Dendritic cell treated with granulocyte-macrophage colony-stimulating factor and Interleukin-4, amounts not matched to agents 40 ng/mL and 50 ng/mL, for 4 days (primary cell): Measurements from ENCODE around the gene RS1.

Source experiments
- H3K27ac Mint-ChIP-seq: one replicate; pipeline ENCODE4 v1.8.0; 2022; ENCODE audit warnings: mild to moderate bottlenecking, mixed read lengths
- H3K27me3 Mint-ChIP-seq: one replicate; pipeline ENCODE4 v1.8.0; 2022; ENCODE audit warnings: mild to moderate bottlenecking, mixed read lengths
- H3K36me3 Mint-ChIP-seq: one replicate; pipeline ENCODE4 v1.8.0; 2022; ENCODE audit warnings: low read depth, mixed read lengths
- H3K4me1 Mint-ChIP-seq: one replicate; pipeline ENCODE4 v1.8.0; 2022; ENCODE audit warnings: low read depth, mixed read lengths
- H3K4me3 Mint-ChIP-seq: one replicate; pipeline ENCODE4 v1.8.0; 2022; ENCODE audit warnings: mild to moderate bottlenecking, moderate library complexity, mixed read lengths
- H3K9me3 Mint-ChIP-seq: one replicate; pipeline ENCODE4 v1.8.0; 2022; ENCODE audit warnings: mixed read lengths
- intact Hi-C: fragments of 100-400 bp; cut with micrococcal nuclease; formaldehyde crosslinking; loops from one replicate; pipeline ENCODE4 v1.15.0; 2022

The RS1 gene

DNA sequence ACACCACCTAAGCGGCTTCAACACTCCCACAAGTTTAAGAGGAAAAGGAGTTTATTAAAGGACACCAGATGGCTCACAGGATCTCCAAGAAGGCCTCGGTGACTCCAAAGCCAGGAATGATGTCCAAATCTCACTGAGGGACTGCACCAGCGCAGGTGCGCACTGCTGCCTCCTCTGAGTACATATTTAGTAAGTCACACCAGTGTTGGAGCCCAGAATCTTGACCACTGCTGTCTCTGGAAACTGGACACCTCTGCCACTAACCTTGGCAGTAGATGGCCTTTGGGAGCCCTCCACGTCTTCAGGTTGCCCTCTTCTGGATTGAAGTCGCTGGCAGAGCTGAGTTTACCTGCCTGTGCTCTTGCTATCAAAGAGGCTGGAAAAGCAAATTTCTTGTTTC lies 10.1 kb upstream of the RS1 start:
- H3K9me3 Mint-ChIP-seq: no peaks in the 10 kb centered on the region
- intact Hi-C loops: no loop called here
- H3K27ac Mint-ChIP-seq: no peak overlapping the region
- H3K4me1 Mint-ChIP-seq: peaks cover 30% of the 10 kb centered on the region
- no peak overlapping the region for H3K4me3 Mint-ChIP-seq
- peaks cover 3% of the 10 kb centered on the region for H3K27me3 Mint-ChIP-seq
- H3K36me3 Mint-ChIP-seq: no peaks in the 10 kb centered on the region

- H3K36me3 Mint-ChIP-seq: no peaks in the 10 kb centered on the region
- H3K4me3 Mint-ChIP-seq: no peak overlapping the region
- peaks cover 3% of the 10 kb centered on the region for H3K27me3 Mint-ChIP-seq
- intact Hi-C loops: no loop called here
- H3K4me1 Mint-ChIP-seq: peaks cover 25% of the 10 kb centered on the region
- H3K9me3 Mint-ChIP-seq: no peaks in the 10 kb centered on the region
- peak overlapping the region; percentile 34 for H3K27ac Mint-ChIP-seq
Measured at GRCh38 chrX:18677161-18677869, 5.4 kb upstream of the RS1 start.

DNA sequence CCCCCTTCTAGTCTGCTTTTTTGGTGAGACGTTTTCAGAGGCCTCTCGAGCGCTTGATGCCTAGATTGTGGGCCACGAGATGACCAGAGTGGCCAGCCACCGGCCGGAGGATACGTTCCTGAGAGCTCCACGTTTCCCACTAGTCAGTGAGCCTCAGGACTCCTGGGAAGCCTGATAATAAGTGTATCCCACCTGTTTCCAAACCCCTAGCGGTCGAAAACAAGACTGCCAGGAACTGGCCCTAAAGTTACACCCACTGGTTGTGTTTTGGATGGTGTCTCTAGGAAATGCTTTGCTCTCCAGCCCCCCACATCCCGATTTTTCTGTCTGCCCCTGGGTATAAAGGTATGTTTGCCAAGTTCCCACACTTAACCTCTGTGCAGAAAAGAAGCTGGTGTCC lies 4.6 kb upstream of the RS1 start:
- no peaks in the 10 kb centered on the region for H3K36me3 Mint-ChIP-seq
- intact Hi-C loops: no loop called here
- peaks cover 25% of the 10 kb centered on the region for H3K4me1 Mint-ChIP-seq
- H3K4me3 Mint-ChIP-seq: no peak overlapping the region
- H3K27ac Mint-ChIP-seq: no peak overlapping the region
- peaks cover 3% of the 10 kb centered on the region for H3K27me3 Mint-ChIP-seq
- H3K9me3 Mint-ChIP-seq: no peaks in the 10 kb centered on the region

DNA sequence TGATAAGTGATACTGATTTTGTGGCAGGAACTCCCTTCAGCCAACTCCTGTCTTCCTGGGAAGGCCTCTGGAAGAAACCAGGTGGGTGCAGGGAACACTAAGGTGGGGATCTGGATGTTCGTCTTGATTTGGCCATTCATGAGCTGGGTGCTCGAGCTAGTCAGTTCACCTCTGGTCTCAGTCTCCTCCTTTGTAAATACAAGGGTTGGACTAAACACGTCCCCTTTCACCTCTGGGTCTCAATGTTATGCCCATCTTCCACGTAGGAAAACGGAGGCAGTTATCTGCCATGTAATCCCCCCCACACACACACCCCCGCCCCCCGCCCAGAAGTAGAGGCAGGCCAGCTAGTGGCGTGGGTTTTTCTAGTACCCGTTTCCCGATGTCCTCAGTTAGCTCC lies 4.1 kb upstream of the RS1 start:
- Mint-ChIP-seq H3K27me3 (peaks cover 3% of the 10 kb centered on the region), H3K4me1 (peaks cover 25% of the 10 kb centered on the region), H3K27ac (no peak overlapping the region), H3K9me3 (no peaks in the 10 kb centered on the region), H3K4me3 (peak overlapping the region; percentile 23), H3K36me3 (no peaks in the 10 kb centered on the region)
- intact Hi-C loops: no loop called here

DNA sequence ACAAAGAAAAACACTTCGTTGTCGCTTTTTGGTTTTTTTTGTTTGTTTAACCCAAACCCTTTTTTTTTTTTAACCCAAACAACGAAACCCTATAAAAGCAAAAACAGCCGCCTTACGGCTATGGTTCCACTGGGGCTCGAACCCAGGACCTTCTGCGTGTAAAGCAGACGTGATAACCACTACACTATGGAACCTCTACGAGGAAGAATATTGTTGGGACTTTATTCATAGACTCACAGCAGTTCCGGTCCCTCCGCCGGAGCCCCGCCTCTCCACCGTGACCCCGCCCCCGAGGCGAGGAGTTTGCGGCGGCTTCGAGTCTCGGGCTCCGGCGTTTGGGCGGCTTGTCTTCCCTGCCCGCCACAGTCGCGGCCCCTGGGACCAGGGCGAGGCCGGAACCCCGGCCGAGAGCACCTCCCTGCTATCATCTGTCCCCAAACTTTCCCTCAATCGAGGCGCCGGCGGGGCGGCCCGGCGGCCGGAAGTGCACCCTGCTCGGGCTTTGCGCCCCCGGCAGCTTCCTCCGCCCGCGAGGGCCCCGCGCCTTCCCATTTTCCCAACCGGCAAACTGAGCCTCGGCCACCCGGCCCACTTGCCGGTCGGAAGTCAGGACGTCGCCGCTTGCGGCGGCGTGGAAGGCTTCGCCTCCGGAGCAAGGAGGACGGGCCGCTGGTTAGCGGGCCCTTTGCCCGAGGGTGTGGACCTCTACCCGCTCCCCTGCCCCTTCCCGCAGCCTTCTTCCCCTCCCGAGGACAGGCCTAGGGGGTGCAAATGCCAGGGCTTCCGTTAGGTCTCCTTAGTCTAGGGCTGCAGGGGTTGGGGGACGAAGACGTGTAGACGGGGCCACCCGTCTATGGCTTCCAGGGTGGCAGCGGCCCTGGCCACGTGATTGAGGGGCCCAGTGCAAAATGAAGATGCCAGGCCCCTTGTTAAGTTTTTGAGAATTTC lies 3.2 kb upstream of the RS1 start:
- Mint-ChIP-seq H3K9me3 (no peaks in the 10 kb centered on the region), H3K36me3 (no peaks in the 10 kb centered on the region), H3K4me3 (peak overlapping the region; percentile 74), H3K4me1 (peaks cover 25% of the 10 kb centered on the region), H3K27ac (peak overlapping the region; percentile 81), H3K27me3 (peaks cover 3% of the 10 kb centered on the region)
- intact Hi-C loops: no loop called here

DNA sequence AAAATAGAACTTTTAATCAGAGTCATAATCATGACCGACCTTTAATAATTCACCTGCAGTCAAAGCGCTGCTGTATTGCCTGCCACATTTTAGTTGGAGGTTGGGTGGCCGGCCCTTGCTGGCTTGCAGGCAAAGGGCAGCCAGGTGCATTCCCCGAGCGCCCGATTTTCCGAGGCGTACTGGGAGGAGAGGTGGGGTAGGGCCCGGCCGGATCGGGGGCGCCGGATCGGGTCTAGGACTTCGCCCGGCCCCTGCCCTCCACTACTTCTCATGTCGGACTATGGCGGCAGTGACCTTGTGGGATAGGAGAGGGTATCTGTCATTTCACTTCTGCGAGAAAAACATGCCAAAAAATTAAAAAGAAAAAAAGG lies 2.5 kb upstream of the RS1 start:
- peak overlapping the region; percentile 81 for H3K27ac Mint-ChIP-seq
- intact Hi-C loops: no loop called here

DNA sequence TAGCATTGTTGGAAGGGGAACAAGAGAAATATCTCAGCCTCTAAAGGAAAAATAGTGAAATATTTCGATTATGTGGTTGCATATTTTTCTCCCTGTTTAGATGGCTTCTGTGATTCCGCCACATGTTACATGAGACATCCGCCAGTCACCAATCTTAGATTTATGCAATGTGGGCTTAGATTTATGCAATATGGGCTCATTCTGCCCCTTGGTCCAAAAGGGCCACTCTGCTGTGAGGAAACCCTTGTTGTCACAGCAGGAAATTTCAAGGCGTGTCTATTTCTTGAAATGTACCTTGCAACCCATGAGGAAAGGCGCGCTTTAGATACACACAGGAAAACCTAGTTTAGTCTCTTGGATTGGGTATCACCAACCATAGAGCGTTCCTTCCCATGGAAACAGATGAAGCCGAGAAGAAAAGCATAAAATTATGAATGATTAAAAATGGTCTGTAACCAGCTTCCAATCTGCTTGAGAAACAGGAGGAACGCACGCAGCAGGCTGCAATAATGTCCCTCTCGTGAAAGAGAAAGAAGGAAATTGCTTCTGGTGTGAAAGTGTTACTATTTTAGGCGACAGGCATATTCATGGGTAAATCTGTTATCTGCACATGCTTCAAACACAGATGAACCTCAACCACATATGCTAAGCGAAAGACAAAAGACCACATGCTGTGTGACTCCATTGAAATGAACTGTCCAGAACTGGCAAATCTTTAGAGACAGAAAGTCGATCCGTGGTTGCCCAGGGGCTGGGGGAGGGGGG lies 3.7 kb downstream of the RS1 start:
- H3K9me3 Mint-ChIP-seq: no peaks in the 10 kb centered on the region
- no peak overlapping the region for H3K4me3 Mint-ChIP-seq
- no peaks in the 10 kb centered on the region for H3K27me3 Mint-ChIP-seq
- H3K4me1 Mint-ChIP-seq: peaks cover 25% of the 10 kb centered on the region
- no peaks in the 10 kb centered on the region for H3K36me3 Mint-ChIP-seq
- H3K27ac Mint-ChIP-seq: peak overlapping the region; percentile 61
- intact Hi-C loops: no loop called here

More for the DNA sequence above, 2.5 kb upstream of the RS1 start:
- Mint-ChIP-seq H3K4me1 (peaks cover 25% of the 10 kb centered on the region), H3K36me3 (no peaks in the 10 kb centered on the region), H3K4me3 (peak overlapping the region; percentile 74), H3K9me3 (no peaks in the 10 kb centered on the region), H3K27me3 (peaks cover 3% of the 10 kb centered on the region)

DNA sequence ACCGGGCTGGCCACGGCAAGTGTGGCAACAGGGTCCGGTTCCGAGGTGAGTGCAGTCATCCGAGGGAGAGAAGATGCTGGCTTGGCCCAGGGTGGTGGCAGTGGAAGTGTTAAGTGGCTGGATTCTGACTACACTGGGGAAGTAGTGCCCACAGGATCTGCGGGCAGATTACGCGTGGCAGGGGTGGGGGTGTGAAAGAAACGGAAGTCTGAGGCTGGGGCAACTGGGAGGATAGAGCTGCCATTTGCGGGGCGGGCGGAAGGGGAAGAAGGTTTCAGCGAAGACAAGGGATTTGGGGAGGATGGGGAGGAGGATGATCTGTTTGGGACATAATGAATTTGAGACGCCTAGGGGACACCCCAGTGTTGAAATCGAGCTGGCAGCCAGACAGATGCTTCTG lies 5.3 kb downstream of the RS1 start:
- intact Hi-C loops: no loop called here
- Mint-ChIP-seq H3K27ac (peak overlapping the region; percentile 61), H3K4me1 (peaks cover 25% of the 10 kb centered on the region), H3K36me3 (no peaks in the 10 kb centered on the region), H3K27me3 (no peaks in the 10 kb centered on the region), H3K9me3 (no peaks in the 10 kb centered on the region), H3K4me3 (peak overlapping the region; percentile 7)

GRCh38 chrX:18664947-18665346 lies 7.0 kb downstream of the RS1 start:
- H3K27ac Mint-ChIP-seq: no peak overlapping the region
- no peaks in the 10 kb centered on the region for H3K36me3 Mint-ChIP-seq
- intact Hi-C loops: no loop called here
- no peaks in the 10 kb centered on the region for H3K9me3 Mint-ChIP-seq
- peaks cover 25% of the 10 kb centered on the region for H3K4me1 Mint-ChIP-seq
- H3K4me3 Mint-ChIP-seq: no peak overlapping the region
- no peaks in the 10 kb centered on the region for H3K27me3 Mint-ChIP-seq

DNA sequence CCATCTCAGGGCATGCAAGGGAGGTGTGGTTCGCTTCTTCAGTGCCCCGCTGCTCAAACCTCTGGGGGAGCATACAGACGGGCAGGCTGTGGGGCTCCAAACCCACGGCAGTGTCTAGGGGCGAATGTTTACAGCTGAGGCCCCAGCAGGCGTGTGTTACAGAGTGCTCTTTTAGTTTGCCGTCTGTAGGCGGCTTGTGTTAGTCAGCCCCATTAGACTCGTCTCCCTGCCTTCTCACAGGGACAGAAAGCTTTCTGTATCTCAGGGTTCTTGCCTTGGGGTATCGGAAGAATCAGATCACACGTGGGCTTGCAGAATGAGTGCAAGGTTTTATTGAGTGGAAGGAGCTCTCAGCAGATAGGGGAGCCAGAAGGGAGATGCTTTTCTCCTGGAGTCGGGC lies 10.6 kb downstream of the RS1 start:
- intact Hi-C loops: no loop called here
- Mint-ChIP-seq H3K4me1 (peaks cover 3% of the 10 kb centered on the region), H3K27me3 (no peaks in the 10 kb centered on the region), H3K36me3 (no peaks in the 10 kb centered on the region), H3K9me3 (no peaks in the 10 kb centered on the region), H3K4me3 (no peak overlapping the region), H3K27ac (no peak overlapping the region)

GRCh38 chrX:18654875-18655836 lies 16.8 kb downstream of the RS1 start:
- no peaks in the 10 kb centered on the region for H3K36me3 Mint-ChIP-seq
- no peaks in the 10 kb centered on the region for H3K27me3 Mint-ChIP-seq
- H3K27ac Mint-ChIP-seq: no peak overlapping the region
- intact Hi-C loops: no loop called here
- H3K4me3 Mint-ChIP-seq: no peak overlapping the region
- H3K4me1 Mint-ChIP-seq: peaks cover 9% of the 10 kb centered on the region
- no peaks in the 10 kb centered on the region for H3K9me3 Mint-ChIP-seq

DNA sequence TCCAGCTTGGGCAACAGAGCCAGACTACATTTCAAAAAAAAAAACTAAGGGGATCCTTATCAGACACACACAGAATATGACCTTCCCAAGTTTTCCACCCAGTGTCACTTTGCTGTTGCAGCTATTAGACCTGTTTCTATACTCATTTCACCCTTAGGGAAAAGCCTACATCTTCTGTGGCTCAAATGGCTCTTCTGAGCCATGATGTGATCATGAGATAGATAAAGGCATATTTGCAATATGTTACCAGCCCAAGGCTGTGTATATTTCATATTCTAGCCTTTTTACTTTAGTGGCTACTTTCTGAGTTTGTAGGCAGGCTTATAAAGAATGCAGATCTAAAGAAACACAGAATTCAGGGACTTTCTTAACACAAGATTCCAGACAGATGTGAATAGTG lies 19.3 kb downstream of the RS1 start:
- Mint-ChIP-seq H3K4me1 (peaks cover 11% of the 10 kb centered on the region), H3K27ac (no peak overlapping the region), H3K4me3 (no peak overlapping the region), H3K27me3 (no peaks in the 10 kb centered on the region), H3K9me3 (no peaks in the 10 kb centered on the region), H3K36me3 (no peaks in the 10 kb centered on the region)
- intact Hi-C loops: no loop called here

DNA sequence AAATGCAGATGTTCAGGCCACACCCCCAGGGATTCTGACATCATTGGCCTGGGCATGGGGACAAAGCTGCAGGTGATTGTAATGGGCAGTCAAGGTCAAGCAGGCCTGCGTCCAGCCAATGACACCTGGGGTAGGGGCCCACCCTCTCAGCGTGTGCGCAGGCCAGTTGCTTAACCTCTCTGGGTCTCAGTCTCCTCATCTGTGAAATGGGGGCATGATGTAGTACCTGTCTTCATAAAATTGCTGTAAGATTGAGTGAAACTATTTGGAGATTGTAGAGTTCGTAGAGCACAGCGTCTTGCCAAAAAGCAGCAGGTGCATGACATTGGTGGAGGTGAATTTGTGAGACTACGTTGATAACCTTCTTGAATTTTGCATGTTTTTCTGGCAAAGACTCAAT lies 21.2 kb downstream of the RS1 start:
- H3K9me3 Mint-ChIP-seq: no peaks in the 10 kb centered on the region
- peaks cover 14% of the 10 kb centered on the region for H3K4me1 Mint-ChIP-seq
- peaks cover 3% of the 10 kb centered on the region for H3K27me3 Mint-ChIP-seq
- H3K36me3 Mint-ChIP-seq: no peaks in the 10 kb centered on the region
- no peak overlapping the region for H3K4me3 Mint-ChIP-seq
- H3K27ac Mint-ChIP-seq: no peak overlapping the region
- intact Hi-C loops: no loop called here
